Endothelial cell of umbilical vein (primary cell): ENCODE results near the gene IL13RA1.
"Not testable (repeated sequence)": the region's sequence is repeated elsewhere in the genome, so short reads cannot be mapped to it uniquely, and the experiment has no call there.

Experiments
- FOS ChIP-seq: IDR thresholded peaks from 2 replicates; pipeline ENCODE4 v1.6.1; 2011; ENCODE audit warnings: mild to moderate bottlenecking, low read length, moderate library complexity, borderline replicate concordance; ENCODE audit not compliant: insufficient read depth
- JUN ChIP-seq: IDR thresholded peaks from 2 replicates; pipeline ENCODE4 v1.6.1; 2011; ENCODE audit warnings: borderline replicate concordance, low read depth; ENCODE audit not compliant: insufficient read length, insufficient read depth
- MYC ChIP-seq: IDR thresholded peaks from one replicate; pipeline ENCODE4 v1.6.1; 2011; ENCODE audit warnings: mild to moderate bottlenecking, low read depth, low read length
- POLR2A ChIP-seq: IDR thresholded peaks from 2 replicates; pipeline ENCODE4 v1.6.1; 2012; ENCODE audit warnings: low read depth, mild to moderate bottlenecking, control low read depth, low read length
- TF ChIP-seq, protein P1 (sequence below), 2 donors: IDR thresholded peaks; 1 replicate in 1 of 2; 2 replicates in 1 of 2; pipeline ENCODE4 v1.5.1; 2011; ENCODE audit warnings: low read length in 2 of 2, mild to moderate bottlenecking in 2 of 2, moderate library complexity in 2 of 2, control low read depth in 1 of 2, inconsistent platforms in 1 of 2, low read depth in 1 of 2; ENCODE audit not compliant: insufficient read depth in 1 of 2; ENCODE audit errors: extremely low read depth in 1 of 2

DNA sequence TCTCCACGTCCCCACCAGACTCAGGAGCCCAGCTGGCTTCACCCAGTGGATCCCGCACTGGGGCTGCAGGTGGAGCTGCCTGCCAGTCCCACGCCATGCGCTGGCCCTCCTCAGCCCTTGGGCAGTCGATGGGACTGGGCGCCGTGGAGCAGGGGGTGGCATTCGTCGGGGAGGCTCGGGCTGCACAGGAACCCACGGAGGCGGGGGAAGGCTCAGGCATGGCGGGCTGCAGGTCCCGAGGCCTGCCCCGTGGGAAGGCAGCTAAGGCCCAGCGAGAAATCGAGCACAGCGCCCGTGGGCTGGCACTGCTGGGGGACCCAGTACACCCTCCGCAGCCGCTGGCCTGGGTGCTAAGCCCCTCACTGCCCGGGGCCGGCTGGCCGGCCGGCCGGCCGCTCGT, 10.6 kb upstream of the IL13RA1 start:
- TF ChIP-seq, protein P1, sequence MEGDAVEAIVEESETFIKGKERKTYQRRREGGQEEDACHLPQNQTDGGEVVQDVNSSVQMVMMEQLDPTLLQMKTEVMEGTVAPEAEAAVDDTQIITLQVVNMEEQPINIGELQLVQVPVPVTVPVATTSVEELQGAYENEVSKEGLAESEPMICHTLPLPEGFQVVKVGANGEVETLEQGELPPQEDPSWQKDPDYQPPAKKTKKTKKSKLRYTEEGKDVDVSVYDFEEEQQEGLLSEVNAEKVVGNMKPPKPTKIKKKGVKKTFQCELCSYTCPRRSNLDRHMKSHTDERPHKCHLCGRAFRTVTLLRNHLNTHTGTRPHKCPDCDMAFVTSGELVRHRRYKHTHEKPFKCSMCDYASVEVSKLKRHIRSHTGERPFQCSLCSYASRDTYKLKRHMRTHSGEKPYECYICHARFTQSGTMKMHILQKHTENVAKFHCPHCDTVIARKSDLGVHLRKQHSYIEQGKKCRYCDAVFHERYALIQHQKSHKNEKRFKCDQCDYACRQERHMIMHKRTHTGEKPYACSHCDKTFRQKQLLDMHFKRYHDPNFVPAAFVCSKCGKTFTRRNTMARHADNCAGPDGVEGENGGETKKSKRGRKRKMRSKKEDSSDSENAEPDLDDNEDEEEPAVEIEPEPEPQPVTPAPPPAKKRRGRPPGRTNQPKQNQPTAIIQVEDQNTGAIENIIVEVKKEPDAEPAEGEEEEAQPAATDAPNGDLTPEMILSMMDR (IDR thresholded peaks at IDR 0.05; ENCODE audit: extremely low read depth in 1 of 2, insufficient read depth in 1 of 2, low read depth in 1 of 2, low read length in 2 of 2), result not testable (repeated sequence)
- not testable (repeated sequence) for TF ChIP-seq POLR2A, JUN, MYC, FOS
